GM23338 (cell line): ENCODE data around the gene MAST4. TPM values are rescaled to one million over a fixed set of nuclear protein-coding genes. Genes with fewer than 3 reads are reported as not detected.

Experiments
- ATAC-seq: fragments of 200-7000 bp; cut with Tn5 transposase; 3 replicates; pipeline ENCODE4 v1.9.1; 2020
- DNase-seq: peaks from one replicate; pipeline ENCODE4 v3.0.0-alpha.2; 2015; ENCODE audit warnings: low spot score
- H2AFZ ChIP-seq: fragments of 200-600 bp; sonication (generic); 2 replicates; pipeline ENCODE4 v1.8.0; 2016; ENCODE audit warnings: antibody characterized with exemption, mild to moderate bottlenecking, moderate library complexity
- H3F3A ChIP-seq: fragments of 200-600 bp; sonication (generic); replicated peaks from 2 replicates; pipeline ENCODE4 v1.8.0; 2017; ENCODE audit warnings: antibody characterized with exemption, mixed run types, low read depth
- H3K27ac ChIP-seq: fragments of 200-600 bp; sonication (generic); 2 replicates; pipeline ENCODE4 v1.6.1; 2016; ENCODE audit warnings: low read depth
- H3K27me3 ChIP-seq: fragments of 200-600 bp; sonication (generic); 2 replicates; pipeline ENCODE4 v1.8.0; 2016; ENCODE audit warnings: mild to moderate bottlenecking, mixed run types, moderate library complexity; ENCODE audit not compliant: insufficient read depth
- H3K36me3 ChIP-seq: fragments of 200-600 bp; sonication (generic); 2 replicates; pipeline ENCODE4 v1.8.0; 2016; ENCODE audit warnings: mild to moderate bottlenecking; ENCODE audit not compliant: insufficient read depth
- H3K4me1 ChIP-seq: fragments of 200-600 bp; sonication (generic); 2 replicates; pipeline ENCODE4 v1.8.0; 2016; ENCODE audit warnings: mild to moderate bottlenecking, moderate library complexity; ENCODE audit not compliant: insufficient read depth
- H3K4me2 ChIP-seq: fragments of 200-600 bp; sonication (generic); 2 replicates; pipeline ENCODE4 v1.7.1; 2017; ENCODE audit warnings: mixed run types
- H3K4me3 ChIP-seq: fragments of 200-600 bp; sonication (generic); 2 replicates; pipeline ENCODE4 v1.6.1; 2016; ENCODE audit warnings: mixed run types
- H3K79me2 ChIP-seq: fragments of 200-600 bp; sonication (generic); replicated peaks from 2 replicates; pipeline ENCODE4 v1.8.0; 2017; ENCODE audit warnings: mild to moderate bottlenecking; ENCODE audit not compliant: insufficient read depth
- H3K9me2 ChIP-seq: fragments of 200-600 bp; sonication (generic); 2 replicates; pipeline ENCODE4 v1.8.0; 2017; ENCODE audit not compliant: insufficient read depth
- H4K20me1 ChIP-seq: fragments of 200-600 bp; sonication (generic); replicated peaks from 2 replicates; pipeline ENCODE4 v1.8.0; 2017; ENCODE audit warnings: mild to moderate bottlenecking; ENCODE audit not compliant: insufficient read depth
- H3K27ac Mint-ChIP-seq: 2 replicates; pipeline ENCODE4 v1.8.0; 2020; ENCODE audit warnings: inconsistent platforms, mild to moderate bottlenecking, moderate library complexity, mixed read lengths
- H3K27me3 Mint-ChIP-seq: 3 replicates; pipeline ENCODE4 v1.8.0; 2022; ENCODE audit warnings: low read depth, mild to moderate bottlenecking, moderate library complexity, mixed read lengths, inconsistent platforms; ENCODE audit not compliant: insufficient read depth, poor library complexity
- H3K36me3 Mint-ChIP-seq: 3 replicates; pipeline ENCODE4 v1.8.0; 2021; ENCODE audit warnings: low read depth, mild to moderate bottlenecking, inconsistent platforms, moderate library complexity, mixed read lengths
- H3K4me1 Mint-ChIP-seq: 3 replicates; pipeline ENCODE4 v1.8.0; 2020; ENCODE audit warnings: mild to moderate bottlenecking, inconsistent platforms, mixed read lengths
- H3K4me3 Mint-ChIP-seq: 3 replicates; pipeline ENCODE4 v1.8.0; 2021; ENCODE audit warnings: moderate library complexity, mild to moderate bottlenecking, inconsistent platforms, mixed read lengths
- H3K9me3 Mint-ChIP-seq: 3 replicates; pipeline ENCODE4 v1.8.0; 2020; ENCODE audit warnings: moderate library complexity, mild to moderate bottlenecking, inconsistent platforms, mixed read lengths
- EZH2 ChIP-seq: fragments of 200-600 bp; sonication (generic); IDR thresholded peaks from one replicate; pipeline ENCODE4 v1.8.0; 2017; ENCODE audit warnings: antibody characterized with exemption, mild to moderate bottlenecking, low read depth; ENCODE audit not compliant: unreplicated experiment
- NANOG ChIP-seq: IDR thresholded peaks from 2 replicates; pipeline ENCODE4 v1.6.1; 2016; ENCODE audit warnings: antibody characterized with exemption, borderline replicate concordance
- POLR2AphosphoS5 ChIP-seq: IDR thresholded peaks from 2 replicates; pipeline ENCODE4 v1.6.1; 2016; ENCODE audit warnings: antibody characterized with exemption, low read depth
- ZNF331 ChIP-seq: fragments of 250-450 bp; sonication (Bioruptor Pico); IDR thresholded peaks from 2 replicates; pipeline ENCODE4 v1.5.0; 2020; ENCODE audit warnings: low read depth, mild to moderate bottlenecking, moderate library complexity
- polyA plus RNA-seq: library from polyadenylated mRNA; unstranded; fragments of >200 nt; fragmentation: Nextera tagmentation; extraction: Ambion mirVana; gene quantifications from 2 replicates; pipeline ENCODE4 v1.2.1, GENCODE V29; 2016
- total RNA-seq: library from RNA; depleted of rRNA; stranded (reverse); fragments of >200 nt; shearing (Covaris generic); gene quantifications from 2 replicates; pipeline ENCODE4 v1.2.3, GENCODE V29; 2014
- TF ChIP-seq, protein P1 (sequence below): fragments of 250-450 bp; sonication (Bioruptor Pico); IDR thresholded peaks from 2 replicates; pipeline ENCODE4 v1.5.0; 2020; ENCODE audit warnings: mild to moderate bottlenecking, moderate library complexity
- TF ChIP-seq, protein P2 (sequence below): IDR thresholded peaks from one replicate; pipeline ENCODE4 v1.6.1; 2018; ENCODE audit warnings: antibody characterized with exemption; ENCODE audit not compliant: unreplicated experiment

Gene MAST4
- total and polyA plus RNA-seq, 2 experiments from 2014 or later, result 3.6 to 8.5 TPM

- TF ChIP-seq, protein P1, sequence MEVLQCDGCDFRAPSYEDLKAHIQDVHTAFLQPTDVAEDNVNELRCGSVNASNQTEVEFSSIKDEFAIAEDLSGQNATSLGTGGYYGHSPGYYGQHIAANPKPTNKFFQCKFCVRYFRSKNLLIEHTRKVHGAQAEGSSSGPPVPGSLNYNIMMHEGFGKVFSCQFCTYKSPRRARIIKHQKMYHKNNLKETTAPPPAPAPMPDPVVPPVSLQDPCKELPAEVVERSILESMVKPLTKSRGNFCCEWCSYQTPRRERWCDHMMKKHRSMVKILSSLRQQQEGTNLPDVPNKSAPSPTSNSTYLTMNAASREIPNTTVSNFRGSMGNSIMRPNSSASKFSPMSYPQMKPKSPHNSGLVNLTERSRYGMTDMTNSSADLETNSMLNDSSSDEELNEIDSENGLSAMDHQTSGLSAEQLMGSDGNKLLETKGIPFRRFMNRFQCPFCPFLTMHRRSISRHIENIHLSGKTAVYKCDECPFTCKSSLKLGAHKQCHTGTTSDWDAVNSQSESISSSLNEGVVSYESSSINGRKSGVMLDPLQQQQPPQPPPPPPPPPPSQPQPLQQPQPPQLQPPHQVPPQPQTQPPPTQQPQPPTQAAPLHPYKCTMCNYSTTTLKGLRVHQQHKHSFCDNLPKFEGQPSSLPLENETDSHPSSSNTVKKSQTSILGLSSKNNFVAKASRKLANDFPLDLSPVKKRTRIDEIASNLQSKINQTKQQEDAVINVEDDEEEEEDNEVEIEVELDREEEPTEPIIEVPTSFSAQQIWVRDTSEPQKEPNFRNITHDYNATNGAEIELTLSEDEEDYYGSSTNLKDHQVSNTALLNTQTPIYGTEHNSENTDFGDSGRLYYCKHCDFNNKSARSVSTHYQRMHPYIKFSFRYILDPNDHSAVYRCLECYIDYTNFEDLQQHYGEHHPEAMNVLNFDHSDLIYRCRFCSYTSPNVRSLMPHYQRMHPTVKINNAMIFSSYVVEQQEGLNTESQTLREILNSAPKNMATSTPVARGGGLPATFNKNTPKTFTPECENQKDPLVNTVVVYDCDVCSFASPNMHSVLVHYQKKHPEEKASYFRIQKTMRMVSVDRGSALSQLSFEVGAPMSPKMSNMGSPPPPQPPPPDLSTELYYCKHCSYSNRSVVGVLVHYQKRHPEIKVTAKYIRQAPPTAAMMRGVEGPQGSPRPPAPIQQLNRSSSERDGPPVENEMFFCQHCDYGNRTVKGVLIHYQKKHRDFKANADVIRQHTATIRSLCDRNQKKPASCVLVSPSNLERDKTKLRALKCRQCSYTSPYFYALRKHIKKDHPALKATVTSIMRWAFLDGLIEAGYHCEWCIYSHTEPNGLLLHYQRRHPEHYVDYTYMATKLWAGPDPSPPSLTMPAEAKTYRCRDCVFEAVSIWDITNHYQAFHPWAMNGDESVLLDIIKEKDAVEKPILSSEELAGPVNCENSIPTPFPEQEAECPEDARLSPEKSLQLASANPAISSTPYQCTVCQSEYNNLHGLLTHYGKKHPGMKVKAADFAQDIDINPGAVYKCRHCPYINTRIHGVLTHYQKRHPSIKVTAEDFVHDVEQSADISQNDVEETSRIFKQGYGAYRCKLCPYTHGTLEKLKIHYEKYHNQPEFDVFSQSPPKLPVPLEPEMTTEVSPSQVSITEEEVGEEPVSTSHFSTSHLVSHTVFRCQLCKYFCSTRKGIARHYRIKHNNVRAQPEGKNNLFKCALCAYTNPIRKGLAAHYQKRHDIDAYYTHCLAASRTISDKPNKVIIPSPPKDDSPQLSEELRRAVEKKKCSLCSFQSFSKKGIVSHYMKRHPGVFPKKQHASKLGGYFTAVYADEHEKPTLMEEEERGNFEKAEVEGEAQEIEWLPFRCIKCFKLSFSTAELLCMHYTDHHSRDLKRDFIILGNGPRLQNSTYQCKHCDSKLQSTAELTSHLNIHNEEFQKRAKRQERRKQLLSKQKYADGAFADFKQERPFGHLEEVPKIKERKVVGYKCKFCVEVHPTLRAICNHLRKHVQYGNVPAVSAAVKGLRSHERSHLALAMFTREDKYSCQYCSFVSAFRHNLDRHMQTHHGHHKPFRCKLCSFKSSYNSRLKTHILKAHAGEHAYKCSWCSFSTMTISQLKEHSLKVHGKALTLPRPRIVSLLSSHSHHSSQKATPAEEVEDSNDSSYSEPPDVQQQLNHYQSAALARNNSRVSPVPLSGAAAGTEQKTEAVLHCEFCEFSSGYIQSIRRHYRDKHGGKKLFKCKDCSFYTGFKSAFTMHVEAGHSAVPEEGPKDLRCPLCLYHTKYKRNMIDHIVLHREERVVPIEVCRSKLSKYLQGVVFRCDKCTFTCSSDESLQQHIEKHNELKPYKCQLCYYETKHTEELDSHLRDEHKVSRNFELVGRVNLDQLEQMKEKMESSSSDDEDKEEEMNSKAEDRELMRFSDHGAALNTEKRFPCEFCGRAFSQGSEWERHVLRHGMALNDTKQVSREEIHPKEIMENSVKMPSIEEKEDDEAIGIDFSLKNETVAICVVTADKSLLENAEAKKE (CRISPR knock-in tag), result no peak
- TF ChIP-seq EZH2 (no peak), NANOG (no peak), POLR2AphosphoS5 (no peak)
Observed at GRCh38 chr5:67146574-67146973, 550.4 kb downstream of the MAST4 start (continued).

DNA sequence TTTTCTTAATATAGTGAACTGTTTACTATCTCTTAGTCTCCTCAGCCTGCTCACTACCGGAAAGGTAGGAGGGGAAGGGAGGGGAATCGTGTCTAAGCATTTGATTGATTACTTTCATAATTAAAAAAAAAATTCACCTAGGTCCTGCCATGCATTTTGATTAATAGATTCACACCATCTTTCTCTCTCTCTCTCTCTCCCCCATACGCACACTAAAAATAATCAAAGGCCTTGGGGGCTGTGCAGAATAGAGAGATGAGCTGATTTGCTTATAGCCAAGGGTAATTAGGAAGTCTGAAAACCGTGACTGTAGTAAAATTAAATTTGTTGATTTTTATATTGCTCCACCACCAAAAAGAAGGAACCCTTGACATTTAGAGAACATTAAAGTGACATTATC lies 550.8 kb downstream of the MAST4 start:
- H2AFZ ChIP-seq, result no peak overlapping the region
- no peak overlapping the region for H3K27ac ChIP-seq
- no peaks in the 10 kb centered on the region for H3K79me2 ChIP-seq
- H3F3A ChIP-seq, result no peaks in the 10 kb centered on the region
- Mint-ChIP-seq H3K27me3 (peaks cover 3% of the 10 kb centered on the region), H3K36me3 (no peaks in the 10 kb centered on the region), H3K27ac (no peak overlapping the region), H3K4me1 (no peaks in the 10 kb centered on the region), H3K4me3 (no peak overlapping the region), H3K9me3 (no peaks in the 10 kb centered on the region)
- no peaks in the 10 kb centered on the region for H3K36me3 ChIP-seq
- H3K27me3 ChIP-seq, result no peaks in the 10 kb centered on the region
- H3K4me1 ChIP-seq, result no peaks in the 10 kb centered on the region
- H3K4me2 ChIP-seq, result no peak overlapping the region
- H3K4me3 ChIP-seq, result no peak overlapping the region
- no peaks in the 10 kb centered on the region for H3K9me2 ChIP-seq
- no peak for DNase-seq
- ATAC-seq, result no peak
- no peaks in the 10 kb centered on the region for H4K20me1 ChIP-seq
- TF ChIP-seq, protein P2, sequence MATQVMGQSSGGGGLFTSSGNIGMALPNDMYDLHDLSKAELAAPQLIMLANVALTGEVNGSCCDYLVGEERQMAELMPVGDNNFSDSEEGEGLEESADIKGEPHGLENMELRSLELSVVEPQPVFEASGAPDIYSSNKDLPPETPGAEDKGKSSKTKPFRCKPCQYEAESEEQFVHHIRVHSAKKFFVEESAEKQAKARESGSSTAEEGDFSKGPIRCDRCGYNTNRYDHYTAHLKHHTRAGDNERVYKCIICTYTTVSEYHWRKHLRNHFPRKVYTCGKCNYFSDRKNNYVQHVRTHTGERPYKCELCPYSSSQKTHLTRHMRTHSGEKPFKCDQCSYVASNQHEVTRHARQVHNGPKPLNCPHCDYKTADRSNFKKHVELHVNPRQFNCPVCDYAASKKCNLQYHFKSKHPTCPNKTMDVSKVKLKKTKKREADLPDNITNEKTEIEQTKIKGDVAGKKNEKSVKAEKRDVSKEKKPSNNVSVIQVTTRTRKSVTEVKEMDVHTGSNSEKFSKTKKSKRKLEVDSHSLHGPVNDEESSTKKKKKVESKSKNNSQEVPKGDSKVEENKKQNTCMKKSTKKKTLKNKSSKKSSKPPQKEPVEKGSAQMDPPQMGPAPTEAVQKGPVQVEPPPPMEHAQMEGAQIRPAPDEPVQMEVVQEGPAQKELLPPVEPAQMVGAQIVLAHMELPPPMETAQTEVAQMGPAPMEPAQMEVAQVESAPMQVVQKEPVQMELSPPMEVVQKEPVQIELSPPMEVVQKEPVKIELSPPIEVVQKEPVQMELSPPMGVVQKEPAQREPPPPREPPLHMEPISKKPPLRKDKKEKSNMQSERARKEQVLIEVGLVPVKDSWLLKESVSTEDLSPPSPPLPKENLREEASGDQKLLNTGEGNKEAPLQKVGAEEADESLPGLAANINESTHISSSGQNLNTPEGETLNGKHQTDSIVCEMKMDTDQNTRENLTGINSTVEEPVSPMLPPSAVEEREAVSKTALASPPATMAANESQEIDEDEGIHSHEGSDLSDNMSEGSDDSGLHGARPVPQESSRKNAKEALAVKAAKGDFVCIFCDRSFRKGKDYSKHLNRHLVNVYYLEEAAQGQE, result no peak
- TF ChIP-seq NANOG (no peak), EZH2 (no peak), ZNF331 (no peak)
- TF ChIP-seq, protein P1 (CRISPR knock-in tag), result no peak
